K562 (cell line): ENCODE results near the gene TACC3. TPM values are rescaled to one million over a fixed set of nuclear protein-coding genes. Genes with fewer than 3 reads are reported as not detected.
A peak's percentile ranks its signal among the peaks of the same experiment; 100 is the strongest.

Experiments used
- CCAR2 ChIP-seq: fragments of 200-400 bp; formaldehyde crosslinking; IDR thresholded peaks from 2 replicates; pipeline ENCODE4 v1.6.1; 2017; ENCODE audit warnings: mild to moderate bottlenecking, low read depth, low read length
- HMGXB4 ChIP-seq: sonication (generic); formaldehyde crosslinking; IDR thresholded peaks from 2 replicates; pipeline ENCODE4 v1.8.1; 2023; ENCODE audit warnings: mild to moderate bottlenecking, missing genetic modification reagents
- KLF10 ChIP-seq: fragments of 250-450 bp; sonication (Bioruptor Pico); IDR thresholded peaks from 2 replicates; pipeline ENCODE4 v1.6.1; 2021; ENCODE audit warnings: matching md5 sums
- MLX ChIP-seq, 2 experiments: fragments of 450-650 bp in 1 of 2; sonication (generic) in 1 of 2; formaldehyde crosslinking; conservative IDR thresholded peaks; 2 replicates each; pipeline versions ENCODE4 v1.4.0 to v1.8.1; 2020 to 2022; ENCODE audit warnings: mild to moderate bottlenecking in 1 of 2, missing genetic modification reagents in 1 of 2
- PHF8 ChIP-seq: fragments of 200-600 bp; sonication (generic); IDR thresholded peaks from 2 replicates; pipeline ENCODE4 v1.6.1; 2012; ENCODE audit warnings: mixed run types, mild to moderate bottlenecking, inconsistent platforms, low read length, moderate library complexity, borderline replicate concordance
- REST ChIP-seq, 2 experiments: fragments of 450-650 bp; formaldehyde crosslinking in 1 of 2; IDR thresholded peaks; 2 replicates each; pipeline versions ENCODE4 v1.4.0 to v1.6.1; 2014 to 2020; ENCODE audit warnings: mild to moderate bottlenecking in 2 of 2, borderline replicate concordance in 1 of 2, low read depth in 1 of 2
- SP2 ChIP-seq: IDR thresholded peaks from 2 replicates; pipeline ENCODE4 v1.6.1; 2011; ENCODE audit warnings: mild to moderate bottlenecking, low read depth, low read length, moderate library complexity; ENCODE audit not compliant: poor library complexity, severe bottlenecking; ENCODE audit errors: extremely low read depth
- YBX1 ChIP-seq: fragments of 450-650 bp; IDR thresholded peaks from 2 replicates; pipeline ENCODE4 v1.7.1; 2016; ENCODE audit warnings: mild to moderate bottlenecking
- ZNF133 ChIP-seq: fragments of 250-450 bp; sonication (Bioruptor Pico); IDR thresholded peaks from 2 replicates; pipeline ENCODE4 v1.4.0; 2020; ENCODE audit warnings: mild to moderate bottlenecking
- ZNF354B ChIP-seq: fragments of 250-450 bp; sonication (Bioruptor Pico); IDR thresholded peaks from 2 replicates; pipeline ENCODE4 v1.4.0; 2020
- ZNF384 ChIP-seq: IDR thresholded peaks from 2 replicates; pipeline ENCODE4 v1.6.1; 2012; ENCODE audit warnings: low read depth, low read length, improper control_type of control experiment
- ZNF398 ChIP-seq: fragments of 250-450 bp; sonication (Bioruptor Pico); IDR thresholded peaks from 2 replicates; pipeline ENCODE4 v1.8.0; 2021; ENCODE audit warnings: moderate library complexity, mild to moderate bottlenecking, inconsistent platforms
- polyA plus RNA-seq, 8 experiments: library from polyadenylated mRNA; depleted of rRNA in 4 of 8; stranded (reverse) in 5 of 8; unstranded in 3 of 8; fragments of >200 nt; fragmentation: Nextera tagmentation in 2 of 8; fragmentation: Illumina TruSeq in 1 of 8; extraction: Ambion mirVana in 2 of 8; extraction: Trizol in 1 of 8; gene quantifications; 2 replicates each; pipeline versions ENCODE4 v1.2.1 to v1.2.3, GENCODE V29; 2011 to 2014; ENCODE audit warnings: inconsistent platforms in 1 of 8, missing spikeins in 1 of 8
- total RNA-seq, 7 experiments: library from RNA; depleted of rRNA in 6 of 7; stranded (reverse); fragments of >200 nt in 6 of 7; fragmentation: Illumina TruSeq in 2 of 7; extraction: Trizol in 2 of 7; gene quantifications; 2 replicates each; pipeline versions ENCODE4 v1.2.1 to v1.2.3, GENCODE V29; 2011 to 2021; ENCODE audit warnings: low replicate concordance in 1 of 7

TACC3 gene
- total and polyA plus RNA-seq, 9 of the 15 experiments (the other 6 are each of a cell fraction or from before 2014, with no cell fraction given) = 1.9 to 122 (median 55.6) TPM

- no peak for TF ChIP-seq ZNF398
- peak in 1 of 2 experiments; percentile 88; a peak in 2 of 4 replicates for TF ChIP-seq MLX (CRISPR knock-in tag; conservative IDR thresholded peaks at IDR 0.05)
- TF ChIP-seq ZNF384 = no peak
- TF ChIP-seq SP2 = no peak
- TF ChIP-seq REST (IDR thresholded peaks at IDR 0.05; ENCODE audit: borderline replicate concordance) = no peak
- peak; percentile 85 for TF ChIP-seq REST (CRISPR knock-in tag; IDR thresholded peaks at IDR 0.05; ENCODE audit: low read depth)
- peak; percentile 72 for TF ChIP-seq PHF8
- TF ChIP-seq YBX1 = no peak
- no peak for TF ChIP-seq ZNF133
- no peak for TF ChIP-seq CCAR2
- no peak for TF ChIP-seq KLF10 (CRISPR knock-in tag)
- TF ChIP-seq HMGXB4 = peak; percentile 92
- no peak for TF ChIP-seq ZNF354B (CRISPR knock-in tag)
These were observed 8.9 kb upstream of the TACC3 start, which contains the start of gene SLBP (continued) for GRCh38 chr4:1712216-1713002.
